Small intestine (tissue), 7 donors: ENCODE results near the gene SLC2A10. TPM values are rescaled to one million over a fixed set of nuclear protein-coding genes. Genes with fewer than 3 reads are reported as not detected.

ENCODE experiments used
- DNase-seq, 2 donors: peaks; one replicate each; pipeline versions ENCODE4 v3.0.0 to v3.0.0-alpha.2; 2013
- FAIRE-seq: peaks from 2 replicates; lab custom pipeline; 2012; peaks lifted over from hg19 to GRCh38; lab: Jason Lieb, UNC
- H3K27ac ChIP-seq, 3 donors: one replicate each; pipeline ENCODE4 v1.5.1; 2013; ENCODE audit warnings: low read length in 2 of 3, mild to moderate bottlenecking in 2 of 3, control low read depth in 1 of 3, inconsistent platforms in 1 of 3, low read depth in 1 of 3, moderate library complexity in 1 of 3
- H3K27me3 ChIP-seq, 3 donors: one replicate each; pipeline ENCODE4 v1.6.1; 2013; ENCODE audit warnings: low read length in 3 of 3, inconsistent platforms in 1 of 3; ENCODE audit not compliant: control insufficient read depth in 3 of 3, insufficient read depth in 3 of 3
- H3K36me3 ChIP-seq, 3 donors: one replicate each; pipeline ENCODE4 v1.6.1; 2013; ENCODE audit warnings: low read length in 3 of 3, inconsistent platforms in 1 of 3, low read depth in 1 of 3, mild to moderate bottlenecking in 1 of 3, moderate library complexity in 1 of 3; ENCODE audit not compliant: control insufficient read depth in 3 of 3, insufficient read depth in 2 of 3
- H3K4me1 ChIP-seq, 3 donors: one replicate each; pipeline ENCODE4 v1.6.1; 2013; ENCODE audit warnings: low read length in 2 of 3, inconsistent platforms in 1 of 3, low read depth in 1 of 3, mild to moderate bottlenecking in 1 of 3, moderate library complexity in 1 of 3; ENCODE audit not compliant: control insufficient read depth in 3 of 3, insufficient read depth in 2 of 3
- H3K4me3 ChIP-seq, 3 donors: one replicate each; pipeline ENCODE4 v1.5.1; 2013; ENCODE audit warnings: low read length in 3 of 3, control low read depth in 1 of 3, inconsistent platforms in 1 of 3, low read depth in 1 of 3, mild to moderate bottlenecking in 1 of 3, moderate library complexity in 1 of 3
- H3K9me3 ChIP-seq, 2 donors: one replicate each; pipeline ENCODE4 v1.6.1; 2013; ENCODE audit warnings: low read depth in 1 of 2, low read length in 1 of 2; ENCODE audit not compliant: control insufficient read depth in 2 of 2, insufficient read depth in 1 of 2
- WGBS, 3 donors: extraction: QIAGEN DNeasy Blood & Tissue Kit; methylation state at CpG; one replicate each; pipeline ENCODE4 v1.1.7; 2013; 5-methylcytosine and 5-hydroxymethylcytosine counted together
- polyA plus RNA-seq, 4 donors: library from polyadenylated mRNA; stranded (reverse) in 3 of 4; unstranded in 1 of 4; fragments of 200-250 nt in 3 of 4; fragments of 120-200 nt in 1 of 4; gene quantifications; one replicate each; pipeline versions ENCODE4 v1.2.1 to v1.2.3, GENCODE V29; 2013
- donor health status: healthy with polysubstance abuse.
- donor health status: control.
- donor health status: control.
- donor health status: Bipolar disorder and iron deficiency.
- donor health status: healthy.

Gene SLC2A10
- polyA plus RNA-seq, 4 donors: 0.27 to 24.0 (median 2.5) TPM

- Histone ChIP-seq H3K27me3 (peaks cover 0 to 3% (median 0%) of the 10 kb centered on the region in 3 donors), H3K4me3 (no peak overlapping the region), H3K36me3 (no peaks in the 10 kb centered on the region), H3K4me1 (no peaks in the 10 kb centered on the region), H3K9me3 (no peaks in the 10 kb centered on the region), H3K27ac (no peak overlapping the region)
- DNase-seq (no peak), FAIRE-seq (no peak)
- 82 to 96% (median 91%) methylated on average over 1 of the region's 1 CpG for WGBS, 3 donors
Observed at GRCh38 chr20:46775806-46776205, 66.4 kb downstream of the SLC2A10 start.

GRCh38 chr20:46777331-46777730 is 67.9 kb downstream of the SLC2A10 start:
- H3K36me3 ChIP-seq: no peaks in the 10 kb centered on the region
- no peaks in the 10 kb centered on the region for H3K9me3 ChIP-seq
- no peak for FAIRE-seq
- no peak overlapping the region for H3K4me3 ChIP-seq
- no peaks in the 10 kb centered on the region for H3K4me1 ChIP-seq
- 73% methylated on average over 7 of the region's 7 CpGs for WGBS, 3 donors
- H3K27ac ChIP-seq: no peak overlapping the region
- DNase-seq: no peak
- peaks cover 0 to 3% (median 0%) of the 10 kb centered on the region in 3 donors for H3K27me3 ChIP-seq

- Histone ChIP-seq H3K9me3 (no peaks in the 10 kb centered on the region), H3K27me3 (no peaks in the 10 kb centered on the region), H3K36me3 (no peaks in the 10 kb centered on the region), H3K4me3 (no peak overlapping the region), H3K27ac (no peak overlapping the region), H3K4me1 (no peaks in the 10 kb centered on the region)
- FAIRE-seq (no peak), DNase-seq (no peak)
- WGBS, 3 donors: 67 to 81% (median 77%) methylated on average over 4 of the region's 4 CpGs
Observed at GRCh38 chr20:46779831-46780230, 70.4 kb downstream of the SLC2A10 start.

- FAIRE-seq (no peak), DNase-seq (no peak)
- WGBS, 3 donors: 60 to 69% (median 61%) methylated on average over 15 of the region's 15 CpGs
- Histone ChIP-seq H3K4me3 (no peak overlapping the region), H3K36me3 (no peaks in the 10 kb centered on the region), H3K27me3 (no peaks in the 10 kb centered on the region), H3K4me1 (no peaks in the 10 kb centered on the region), H3K27ac (no peak overlapping the region), H3K9me3 (no peaks in the 10 kb centered on the region)
Observed at GRCh38 chr20:46784436-46785127, 75.1 kb downstream of the SLC2A10 start.

Other genes with a start within 250 kb of the SLC2A10 start
- gene ZNF334, start 196.1 kb upstream of the SLC2A10 start, polyA plus RNA-seq: 10 to 100 TPM in 1 of 4 donors, 1 to 10 TPM in 1, under 1 TPM in 2; 0.54 to 32.6 (median 1.7) TPM
- under 1 TPM in 1 of 4 donors, not detected in 3; 0.01 TPM for gene OCSTAMP, start 159.0 kb upstream of the SLC2A10 start, polyA plus RNA-seq
- 1 to 10 TPM in 1 of 4 donors, under 1 TPM in 2, not detected in 1; 0.39 to 2.9 (median 0.54) TPM for gene SLC13A3, start 58.2 kb upstream of the SLC2A10 start, polyA plus RNA-seq
- 10 to 100 TPM in 2 of 4 donors, 1 to 10 TPM in 2; 9.4 to 12.4 (median 10.2) TPM for gene TP53RK, start 20.2 kb upstream of the SLC2A10 start, polyA plus RNA-seq
- under 1 TPM in 2 of 4 donors, not detected in 2; 0.50 to 0.70 TPM for gene EYA2, start 185.2 kb downstream of the SLC2A10 start, polyA plus RNA-seq